PFSK-1 (cell line): ENCODE results near the gene PLEKHM3.

Source experiments
- FOXP2 ChIP-seq: optimal IDR thresholded peaks from 2 replicates; pipeline ENCODE3; 2011; ENCODE audit warnings: borderline replicate concordance, control low read depth, inconsistent platforms; ENCODE audit not compliant: insufficient read depth; ENCODE audit errors: extremely low read length, extremely low read depth
- POLR2AphosphoS5 ChIP-seq: IDR thresholded peaks from 2 replicates; pipeline ENCODE4 v1.6.1; 2012; ENCODE audit warnings: low read depth, mild to moderate bottlenecking, control low read depth, low read length, moderate library complexity
- SIN3A ChIP-seq: IDR thresholded peaks from 2 replicates; pipeline ENCODE4 v1.6.1; 2012; ENCODE audit warnings: mild to moderate bottlenecking, low read length, moderate library complexity, borderline replicate concordance; ENCODE audit not compliant: insufficient read depth
- TAF1 ChIP-seq: IDR thresholded peaks from 2 replicates; pipeline ENCODE4 v1.6.1; 2012; ENCODE audit warnings: low read length, control low read depth, borderline replicate concordance; ENCODE audit not compliant: insufficient read depth
- TF ChIP-seq, protein P1 (sequence below), 2 experiments: IDR thresholded peaks; 2 replicates each; pipeline versions ENCODE4 v1.6.1 to v1.8.0; 2011 to 2012; ENCODE audit warnings: low read depth in 2 of 2, low read length in 2 of 2, control low read depth in 1 of 2, inconsistent platforms in 1 of 2, mild to moderate bottlenecking in 1 of 2, moderate library complexity in 1 of 2; ENCODE audit not compliant: insufficient read depth in 1 of 2

Gene PLEKHM3

DNA sequence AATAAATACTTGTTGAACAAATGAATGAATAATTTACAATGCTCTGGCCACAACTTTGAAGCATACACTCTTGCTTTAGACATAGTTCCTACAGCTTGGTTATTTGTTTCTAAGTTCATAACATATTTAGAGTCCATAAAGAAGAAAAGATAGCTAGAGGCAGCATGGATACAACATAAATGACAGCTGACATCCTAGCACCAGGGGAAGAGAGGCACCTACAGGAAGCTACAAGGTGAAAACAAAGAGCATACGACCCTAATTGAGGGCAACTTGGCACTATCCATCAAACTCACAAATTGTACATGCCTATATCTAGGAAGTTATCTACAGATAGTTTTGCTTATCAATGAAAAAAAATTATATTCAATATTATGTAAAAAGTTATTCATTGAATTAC is 88.9 kb downstream of the PLEKHM3 start:
- TF ChIP-seq, protein P1, sequence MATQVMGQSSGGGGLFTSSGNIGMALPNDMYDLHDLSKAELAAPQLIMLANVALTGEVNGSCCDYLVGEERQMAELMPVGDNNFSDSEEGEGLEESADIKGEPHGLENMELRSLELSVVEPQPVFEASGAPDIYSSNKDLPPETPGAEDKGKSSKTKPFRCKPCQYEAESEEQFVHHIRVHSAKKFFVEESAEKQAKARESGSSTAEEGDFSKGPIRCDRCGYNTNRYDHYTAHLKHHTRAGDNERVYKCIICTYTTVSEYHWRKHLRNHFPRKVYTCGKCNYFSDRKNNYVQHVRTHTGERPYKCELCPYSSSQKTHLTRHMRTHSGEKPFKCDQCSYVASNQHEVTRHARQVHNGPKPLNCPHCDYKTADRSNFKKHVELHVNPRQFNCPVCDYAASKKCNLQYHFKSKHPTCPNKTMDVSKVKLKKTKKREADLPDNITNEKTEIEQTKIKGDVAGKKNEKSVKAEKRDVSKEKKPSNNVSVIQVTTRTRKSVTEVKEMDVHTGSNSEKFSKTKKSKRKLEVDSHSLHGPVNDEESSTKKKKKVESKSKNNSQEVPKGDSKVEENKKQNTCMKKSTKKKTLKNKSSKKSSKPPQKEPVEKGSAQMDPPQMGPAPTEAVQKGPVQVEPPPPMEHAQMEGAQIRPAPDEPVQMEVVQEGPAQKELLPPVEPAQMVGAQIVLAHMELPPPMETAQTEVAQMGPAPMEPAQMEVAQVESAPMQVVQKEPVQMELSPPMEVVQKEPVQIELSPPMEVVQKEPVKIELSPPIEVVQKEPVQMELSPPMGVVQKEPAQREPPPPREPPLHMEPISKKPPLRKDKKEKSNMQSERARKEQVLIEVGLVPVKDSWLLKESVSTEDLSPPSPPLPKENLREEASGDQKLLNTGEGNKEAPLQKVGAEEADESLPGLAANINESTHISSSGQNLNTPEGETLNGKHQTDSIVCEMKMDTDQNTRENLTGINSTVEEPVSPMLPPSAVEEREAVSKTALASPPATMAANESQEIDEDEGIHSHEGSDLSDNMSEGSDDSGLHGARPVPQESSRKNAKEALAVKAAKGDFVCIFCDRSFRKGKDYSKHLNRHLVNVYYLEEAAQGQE (IDR thresholded peaks at IDR 0.05; ENCODE audit: insufficient read depth in 1 of 2, low read depth in 2 of 2, low read length in 2 of 2) = no peak
- TF ChIP-seq SIN3A (no peak), TAF1 (no peak), POLR2AphosphoS5 (no peak), FOXP2 (no peak)

DNA sequence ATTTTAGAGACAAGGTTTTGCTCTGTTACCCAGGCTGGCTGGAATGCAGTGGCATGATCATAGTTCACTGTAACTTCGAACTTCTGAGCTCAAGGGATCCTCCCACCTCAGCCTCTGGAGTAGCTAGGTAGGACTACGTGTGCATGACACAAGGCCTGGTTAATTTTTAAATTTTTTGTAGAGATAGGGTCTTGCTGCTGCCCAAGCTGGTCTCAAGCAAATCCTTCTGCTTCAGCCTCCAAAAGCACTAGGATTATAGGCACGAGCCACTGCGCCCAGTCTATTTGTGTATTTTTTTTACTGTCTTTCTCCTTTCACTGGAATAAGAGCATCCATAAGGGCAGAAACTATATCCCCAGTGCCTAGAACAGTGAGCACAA is 89.3 kb downstream of the PLEKHM3 start:
- TF ChIP-seq, protein P1 (IDR thresholded peaks at IDR 0.05; ENCODE audit: insufficient read depth in 1 of 2, low read depth in 2 of 2, low read length in 2 of 2) = no peak
- TF ChIP-seq POLR2AphosphoS5 (no peak), TAF1 (no peak), SIN3A (no peak), FOXP2 (no peak)

DNA sequence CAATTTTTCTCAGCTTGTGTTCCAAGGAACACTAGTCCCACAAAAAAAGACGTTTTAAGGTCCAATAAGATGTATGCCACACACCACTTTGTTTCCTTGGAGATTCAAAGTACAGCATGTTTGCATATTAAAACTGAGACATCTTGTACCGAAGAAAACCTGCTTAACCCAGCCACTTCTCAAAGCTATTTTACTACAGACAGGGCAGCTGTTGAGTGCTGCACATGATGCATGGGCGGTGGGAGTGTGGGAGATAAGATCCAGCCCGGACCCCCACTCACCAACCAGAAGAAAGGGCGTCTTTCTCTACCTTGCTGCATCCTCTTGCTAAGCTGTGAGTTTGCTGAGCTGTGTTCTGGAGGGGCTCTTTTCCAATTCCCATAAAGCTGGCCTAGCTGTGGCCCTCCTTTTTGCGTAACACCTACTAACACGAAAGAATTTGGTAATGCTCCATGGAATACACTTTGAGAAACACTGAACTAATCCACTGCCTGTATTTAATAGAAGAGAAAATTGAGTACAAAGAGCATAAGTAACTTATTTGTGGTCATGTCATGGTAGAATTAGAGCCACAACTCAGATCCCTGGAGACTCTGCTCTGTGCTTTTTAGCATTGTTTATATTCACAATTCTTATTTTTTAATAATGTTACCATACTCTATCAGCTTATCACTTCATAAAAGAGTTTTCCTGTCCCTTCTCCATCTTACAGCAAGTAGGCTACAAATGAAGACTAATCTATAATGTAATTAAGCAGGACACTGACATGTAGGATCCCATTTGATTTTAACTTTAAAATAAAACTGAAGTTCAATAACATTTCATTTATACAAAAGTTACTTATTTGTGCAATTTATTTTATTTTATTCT is 90.0 kb downstream of the PLEKHM3 start:
- TF ChIP-seq POLR2AphosphoS5 (no peak), FOXP2 (no peak), SIN3A (no peak), TAF1 (no peak)
- TF ChIP-seq, protein P1 (IDR thresholded peaks at IDR 0.05; ENCODE audit: insufficient read depth in 1 of 2, low read depth in 2 of 2, low read length in 2 of 2) = no peak

DNA sequence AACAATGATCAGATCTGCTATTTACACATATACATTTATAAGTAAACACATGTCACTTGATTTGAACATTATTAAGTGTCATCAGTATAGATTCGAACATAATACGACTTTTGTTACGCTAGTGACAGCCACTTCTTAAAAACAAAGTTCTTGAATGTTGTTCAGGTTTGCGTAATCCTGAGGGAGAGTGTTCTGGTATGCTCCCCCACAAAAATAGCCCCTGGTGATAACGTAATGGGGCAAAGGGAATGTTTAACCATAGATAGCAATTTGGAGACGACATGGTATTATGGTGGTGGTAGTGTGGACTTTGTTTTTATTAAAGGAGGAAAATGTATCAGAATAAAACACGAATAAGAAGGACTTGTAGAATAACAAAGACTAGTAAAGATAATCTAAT is 90.6 kb downstream of the PLEKHM3 start:
- TF ChIP-seq FOXP2 = no peak
- TF ChIP-seq POLR2AphosphoS5 = no peak
- TF ChIP-seq SIN3A = no peak
- TF ChIP-seq TAF1 = no peak
- TF ChIP-seq, protein P1 (IDR thresholded peaks at IDR 0.05; ENCODE audit: insufficient read depth in 1 of 2, low read depth in 2 of 2, low read length in 2 of 2) = no peak
